LNCaP clone FGC (cell line): ENCODE results near the gene PRR36.

ENCODE experiments used
- DNase-seq: peaks from one replicate; pipeline ENCODE4 v3.0.0-alpha.2; 2011; ENCODE audit warnings: low read depth
- H3K4me3 ChIP-seq: 2 replicates; pipeline ENCODE4 v1.5.1; 2011; ENCODE audit warnings: mild to moderate bottlenecking, low read depth, low read length, control low read depth
- CTCF ChIP-seq: IDR thresholded peaks from 2 replicates; pipeline ENCODE4 v1.5.1; 2012; ENCODE audit warnings: mild to moderate bottlenecking; ENCODE audit not compliant: control insufficient read depth, insufficient read depth; ENCODE audit errors: extremely low read depth

Gene PRR36

GRCh38 chr19:7844951-7845350 is 29.2 kb downstream of the PRR36 start:
- no peak for DNase-seq
- H3K4me3 ChIP-seq, result no peak overlapping the region
- no peak for TF ChIP-seq CTCF

GRCh38 chr19:7844405-7844804 is 29.8 kb downstream of the PRR36 start:
- TF ChIP-seq CTCF, result no peak
- no peak overlapping the region for H3K4me3 ChIP-seq
- DNase-seq, result no peak

- H3K4me3 ChIP-seq, result no peak overlapping the region
Observed at GRCh38 chr19:7843521-7843920, 30.7 kb downstream of the PRR36 start.

GRCh38 chr19:7842661-7843294 is 31.4 kb downstream of the PRR36 start:
- no peak for DNase-seq
- H3K4me3 ChIP-seq, result no peak overlapping the region
- no peak for TF ChIP-seq CTCF

More at GRCh38 chr19:7843521-7843920, 30.7 kb downstream of the PRR36 start:
- no peak for DNase-seq
- no peak for TF ChIP-seq CTCF

- no peak overlapping the region for H3K4me3 ChIP-seq
- DNase-seq, result no peak
- no peak for TF ChIP-seq CTCF
Observed at GRCh38 chr19:7841751-7842660, 32.2 kb downstream of the PRR36 start.

GRCh38 chr19:7840629-7841028 is 33.6 kb downstream of the PRR36 start:
- TF ChIP-seq CTCF, result no peak
- DNase-seq, result no peak
- no peak overlapping the region for H3K4me3 ChIP-seq
